ENCODE measurements around the gene ARHGAP26.

Gene ARHGAP26

GRCh38 chr5:142753116-142753631 lies 17.0 kb upstream of the ARHGAP26 start:
- no peak for DNase-seq

- DNase-seq, result no peak
These were observed 16.1 kb upstream of the ARHGAP26 start for GRCh38 chr5:142754031-142754430.

- no peak for DNase-seq
These were observed 13.6 kb upstream of the ARHGAP26 start for GRCh38 chr5:142756576-142756975.

GRCh38 chr5:142757564-142757963 lies 12.6 kb upstream of the ARHGAP26 start:
- no peak for DNase-seq

GRCh38 chr5:142758062-142758795 lies 11.9 kb upstream of the ARHGAP26 start:
- DNase-seq, result no peak

- DNase-seq, result no peak
These were observed 11.4 kb upstream of the ARHGAP26 start for GRCh38 chr5:142758796-142759145.

- no peak for DNase-seq
These were observed 6.5 kb upstream of the ARHGAP26 start for GRCh38 chr5:142763701-142764100.

- no peak for DNase-seq
These were observed 3.0 kb upstream of the ARHGAP26 start for GRCh38 chr5:142767178-142767577.

- DNase-seq, result no peak
These were observed 2.3 kb upstream of the ARHGAP26 start for GRCh38 chr5:142767911-142768310.

- no peak for DNase-seq
These were observed 855 bp upstream of the ARHGAP26 start for GRCh38 chr5:142769251-142769792.

- DNase-seq, result peak; percentile 57
These were observed 753 bp downstream of the ARHGAP26 start for GRCh38 chr5:142770650-142771609.

- no peak for DNase-seq
These were observed 1.5 kb downstream of the ARHGAP26 start for GRCh38 chr5:142771666-142772065.

- DNase-seq, result no peak
These were observed 2.5 kb downstream of the ARHGAP26 start for GRCh38 chr5:142772446-142773293.

GRCh38 chr5:142777099-142777498 lies 6.9 kb downstream of the ARHGAP26 start:
- DNase-seq, result no peak

- no peak for DNase-seq
These were observed 7.7 kb downstream of the ARHGAP26 start for GRCh38 chr5:142777850-142778249.

- DNase-seq, result no peak
These were observed 9.1 kb downstream of the ARHGAP26 start for GRCh38 chr5:142779163-142779840.

- DNase-seq, result no peak
These were observed 10.7 kb downstream of the ARHGAP26 start for GRCh38 chr5:142780871-142781270.

GRCh38 chr5:142782976-142783530 lies 12.9 kb downstream of the ARHGAP26 start:
- no peak for DNase-seq

- no peak for DNase-seq
These were observed 13.6 kb downstream of the ARHGAP26 start for GRCh38 chr5:142783601-142784341.

GRCh38 chr5:142784401-142784955 lies 14.3 kb downstream of the ARHGAP26 start:
- no peak for DNase-seq

- no peak for DNase-seq
These were observed 15.0 kb downstream of the ARHGAP26 start for GRCh38 chr5:142785206-142785605.

All from NCI-H1105 treated with DMSO at 0.1 percent for 48 hours (cell line).